OCI-LY1 (cell line): ENCODE results near the gene KRR1.
"Not testable (repeated sequence)": the region's sequence is repeated elsewhere in the genome, so short reads cannot be mapped to it uniquely, and the experiment has no call there.

Source experiments
- H2AFZ ChIP-seq: fragments of 200-600 bp; sonication (generic), shearing (Covaris generic); 2 replicates; pipeline ENCODE4 v1.6.0; 2014; ENCODE audit warnings: antibody characterized with exemption, mild to moderate bottlenecking, low read length
- H3F3A ChIP-seq: fragments of 200-600 bp; sonication (generic), shearing (Covaris generic); 2 replicates; pipeline ENCODE4 v1.6.0; 2014; ENCODE audit warnings: mild to moderate bottlenecking, antibody characterized with exemption, low read length, moderate library complexity; ENCODE audit not compliant: insufficient read depth
- H3K27ac ChIP-seq: fragments of 200-600 bp; sonication (generic); 2 replicates; pipeline ENCODE4 v1.5.1; 2014; ENCODE audit warnings: low read length, mixed run types, mild to moderate bottlenecking, low read depth; ENCODE audit not compliant: poor library complexity, severe bottlenecking
- H3K27me3 ChIP-seq: fragments of 200-600 bp; sonication (generic); 2 replicates; pipeline ENCODE4 v1.6.0; 2014; ENCODE audit warnings: antibody characterized with exemption, mild to moderate bottlenecking, low read length, moderate library complexity; ENCODE audit not compliant: insufficient read depth
- H3K36me3 ChIP-seq: fragments of 200-600 bp; sonication (generic); 2 replicates; pipeline ENCODE4 v1.6.1; 2014; ENCODE audit warnings: mild to moderate bottlenecking, antibody characterized with exemption, low read length, moderate library complexity, mixed read lengths; ENCODE audit not compliant: insufficient read depth
- H3K4me1 ChIP-seq: fragments of 200-600 bp; sonication (generic); 2 replicates; pipeline ENCODE4 v1.5.1; 2014; ENCODE audit warnings: mild to moderate bottlenecking, low read length, moderate library complexity; ENCODE audit not compliant: insufficient read depth, severe bottlenecking
- H3K4me2 ChIP-seq: fragments of 200-600 bp; sonication (generic), shearing (Covaris generic); 2 replicates; pipeline ENCODE4 v1.6.1; 2014; ENCODE audit warnings: low read length
- H3K4me3 ChIP-seq: fragments of 200-600 bp; sonication (generic); 2 replicates; pipeline ENCODE4 v1.5.1; 2014; ENCODE audit warnings: low read length, low read depth, mild to moderate bottlenecking, mixed read lengths; ENCODE audit not compliant: poor library complexity, severe bottlenecking
- H3K79me2 ChIP-seq: fragments of 200-600 bp; shearing (Covaris generic); 2 replicates; pipeline ENCODE4 v1.6.1; 2016; ENCODE audit warnings: mixed run types, low read length, mixed read lengths; ENCODE audit not compliant: insufficient read depth
- H3K9ac ChIP-seq: fragments of 200-600 bp; sonication (generic), shearing (Covaris generic); 2 replicates; pipeline ENCODE4 v1.6.1; 2014; ENCODE audit warnings: mild to moderate bottlenecking, low read length, mixed read lengths
- H3K9me2 ChIP-seq: fragments of 200-600 bp; sonication (generic), shearing (Covaris generic); 2 replicates; pipeline ENCODE4 v1.6.1; 2014; ENCODE audit warnings: low read depth, mild to moderate bottlenecking, low read length, mixed read lengths
- H3K9me3 ChIP-seq: fragments of 200-600 bp; shearing (Covaris generic); 2 replicates; pipeline ENCODE4 v1.6.1; 2014; ENCODE audit warnings: low read length, mixed read lengths
- H4K20me1 ChIP-seq: fragments of 200-600 bp; sonication (generic), shearing (Covaris generic); 2 replicates; pipeline ENCODE4 v1.6.0; 2016; ENCODE audit warnings: mild to moderate bottlenecking, low read length; ENCODE audit not compliant: insufficient read depth
- CTCF ChIP-seq: fragments of 200-600 bp; sonication (generic), shearing (Covaris generic); IDR thresholded peaks from 2 replicates; pipeline ENCODE4 v1.5.1; 2017; ENCODE audit warnings: mild to moderate bottlenecking, antibody characterized with exemption, low read length, moderate library complexity, mixed read lengths
- EZH2 ChIP-seq: fragments of 200-600 bp; sonication (generic), shearing (Covaris generic); IDR thresholded peaks from 2 replicates; pipeline ENCODE4 v1.8.0; 2017; ENCODE audit warnings: borderline replicate concordance, mixed run types, mild to moderate bottlenecking, antibody characterized with exemption, low read length, moderate library complexity, mixed read lengths

Gene KRR1

GRCh38 chr12:75446857-75447256 lies 64.6 kb downstream of the KRR1 start:
- Histone ChIP-seq H3K36me3 (no peaks in the 10 kb centered on the region), H3K9me2 (no peaks in the 10 kb centered on the region), H3F3A (no peaks in the 10 kb centered on the region), H3K79me2 (no peaks in the 10 kb centered on the region), H3K27me3 (no peaks in the 10 kb centered on the region), H3K4me2 (no peak overlapping the region), H3K4me1 (no peaks in the 10 kb centered on the region), H4K20me1 (no peaks in the 10 kb centered on the region), H3K4me3 (no peak overlapping the region), H2AFZ (no peak overlapping the region), H3K27ac (no peak overlapping the region), H3K9me3 (no peaks in the 10 kb centered on the region), H3K9ac (no peak overlapping the region)
- TF ChIP-seq EZH2 (no peak), CTCF (no peak)

DNA sequence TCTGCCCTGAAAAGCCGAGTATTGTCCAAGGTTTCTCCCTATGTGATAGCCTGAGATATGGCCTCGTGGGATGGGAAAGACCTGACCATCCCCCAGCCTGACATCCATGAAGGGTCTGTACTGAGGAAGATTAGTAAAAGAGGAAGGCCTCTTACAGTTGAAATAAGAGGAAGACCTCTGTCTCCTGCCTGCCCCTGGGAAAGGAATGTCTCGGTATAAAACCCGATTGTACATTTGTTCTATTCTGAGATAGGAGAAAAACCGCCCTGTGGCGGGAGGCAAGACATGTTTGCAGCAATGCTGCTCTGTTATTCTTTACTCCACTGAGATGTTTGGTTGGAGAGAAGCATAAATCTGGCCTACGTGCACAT lies 66.3 kb downstream of the KRR1 start:
- H3K9ac ChIP-seq, H3K27ac ChIP-seq, H3K9me3 ChIP-seq, H2AFZ ChIP-seq, H3F3A ChIP-seq, H3K9me2 ChIP-seq, H3K4me3 ChIP-seq, H3K79me2 ChIP-seq, H4K20me1 ChIP-seq, H3K4me2 ChIP-seq, H3K36me3 ChIP-seq, H3K27me3 ChIP-seq, H3K4me1 ChIP-seq: not testable (repeated sequence)

- Histone ChIP-seq H3K36me3 (no peaks in the 10 kb centered on the region), H3K9me3 (no peaks in the 10 kb centered on the region), H3K4me3 (no peak overlapping the region), H3F3A (no peaks in the 10 kb centered on the region), H2AFZ (no peak overlapping the region), H3K79me2 (no peaks in the 10 kb centered on the region), H3K4me1 (no peaks in the 10 kb centered on the region), H3K27ac (no peak overlapping the region), H4K20me1 (no peaks in the 10 kb centered on the region), H3K9me2 (no peaks in the 10 kb centered on the region), H3K9ac (no peak overlapping the region), H3K4me2 (no peak overlapping the region), H3K27me3 (no peaks in the 10 kb centered on the region)
- TF ChIP-seq CTCF (no peak), EZH2 (no peak)
These were observed 66.8 kb downstream of the KRR1 start for GRCh38 chr12:75444429-75445136.

DNA sequence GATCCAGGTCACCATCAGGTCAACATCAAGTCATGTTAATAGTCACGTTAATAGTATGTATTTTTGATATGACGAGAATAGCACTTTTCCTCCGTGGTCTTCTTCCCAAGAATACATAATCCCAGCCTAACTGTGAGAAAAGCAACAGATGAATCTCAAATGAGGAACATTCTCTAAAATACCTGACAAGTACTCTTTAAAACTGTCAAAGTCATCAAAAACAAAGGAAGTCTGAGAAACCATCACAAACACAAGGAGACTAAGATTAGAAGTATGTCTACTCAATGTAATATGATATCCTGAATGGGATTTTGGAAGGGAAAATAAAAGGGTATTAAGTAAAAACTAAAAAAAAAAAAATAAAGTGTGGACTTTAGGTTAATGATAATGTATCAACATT lies 67.7 kb downstream of the KRR1 start:
- Histone ChIP-seq H3K36me3 (no peaks in the 10 kb centered on the region), H3K27me3 (no peaks in the 10 kb centered on the region), H3K79me2 (no peaks in the 10 kb centered on the region), H3F3A (no peaks in the 10 kb centered on the region), H3K27ac (no peak overlapping the region), H3K9me2 (no peaks in the 10 kb centered on the region), H3K9me3 (no peaks in the 10 kb centered on the region), H3K4me2 (no peak overlapping the region), H3K4me3 (no peak overlapping the region), H3K4me1 (no peaks in the 10 kb centered on the region), H3K9ac (no peak overlapping the region), H4K20me1 (no peaks in the 10 kb centered on the region), H2AFZ (no peak overlapping the region)
- TF ChIP-seq CTCF (no peak), EZH2 (no peak)

DNA sequence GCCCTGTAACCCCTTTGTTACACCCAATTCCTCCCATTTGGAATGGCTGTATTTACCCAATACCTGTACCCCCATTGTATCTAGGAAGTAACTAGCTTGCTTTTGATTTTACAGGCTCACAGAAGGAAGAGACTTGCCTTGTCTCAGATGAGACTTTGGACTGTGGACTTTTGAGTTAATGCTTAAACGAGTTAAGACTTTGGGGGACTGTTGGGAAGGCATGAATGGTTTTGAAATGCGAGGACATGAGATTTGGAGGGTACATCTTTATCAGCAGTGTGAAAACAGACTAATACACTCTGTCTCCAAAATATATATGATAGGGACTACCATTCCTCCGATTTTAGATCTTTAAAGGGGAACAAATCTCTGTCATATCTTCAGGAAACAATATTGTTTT lies 69.0 kb downstream of the KRR1 start:
- not testable (repeated sequence) for H4K20me1 ChIP-seq, H3K27me3 ChIP-seq, H3K9me3 ChIP-seq, H3K9me2 ChIP-seq, H3K4me1 ChIP-seq, H3K9ac ChIP-seq, H3K4me3 ChIP-seq, H3K27ac ChIP-seq, H3F3A ChIP-seq, H3K36me3 ChIP-seq, H3K79me2 ChIP-seq, H3K4me2 ChIP-seq, H2AFZ ChIP-seq
